ENCODE measurements around the gene MKNK1. TPM values are rescaled to one million over a fixed set of nuclear protein-coding genes. Genes with fewer than 3 reads are reported as not detected.

The MKNK1 gene
- total RNA-seq, 1 experiment from 2014 or later: 22.7 TPM

DNA sequence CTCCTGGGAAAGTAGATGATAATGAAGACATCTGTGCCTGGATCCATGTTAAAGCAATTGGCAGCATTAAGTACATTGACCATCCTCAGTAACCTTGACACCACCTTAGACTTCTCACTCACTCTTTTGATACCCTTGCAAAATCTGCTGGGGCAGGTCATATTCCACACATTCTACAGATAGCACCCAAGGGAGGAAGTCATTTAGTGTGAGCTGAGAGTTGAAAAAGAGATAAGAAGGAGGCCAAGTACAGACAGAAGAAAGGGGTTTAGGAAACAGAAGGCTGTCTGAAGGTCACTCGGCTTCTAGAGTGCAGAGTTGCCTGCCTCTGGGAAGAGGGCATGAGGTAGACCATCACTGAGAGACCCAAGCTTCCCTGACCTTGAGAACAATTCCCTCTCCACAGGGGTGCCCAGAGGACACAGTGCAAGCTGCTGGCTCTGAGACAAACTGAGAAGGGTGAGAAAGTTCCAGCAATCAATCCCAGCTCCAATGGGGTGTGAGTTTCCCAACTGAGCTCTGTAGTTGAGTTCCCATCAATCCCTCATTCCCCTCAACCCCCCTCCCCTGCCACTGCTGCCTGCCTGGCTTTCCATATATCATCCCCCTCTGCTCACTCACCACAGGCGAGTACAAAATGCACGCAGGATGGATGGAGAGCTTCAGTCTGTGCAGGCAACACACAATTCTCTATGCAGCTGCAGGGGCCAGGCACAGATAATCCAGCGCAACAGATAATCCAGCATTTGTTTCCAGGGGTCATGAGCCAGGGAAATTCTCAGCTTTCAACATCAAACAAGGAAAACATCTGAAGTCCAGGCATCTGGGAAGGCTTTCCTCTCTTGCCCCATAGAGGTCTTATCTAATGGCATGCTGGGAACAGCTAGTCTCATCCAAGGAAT lies 19.9 kb upstream of the MKNK1 start:
- H3K27me3 Mint-ChIP-seq (ENCODE audit: insufficient read depth, unreplicated experiment): no peaks in the 10 kb centered on the region
- intact Hi-C loops (cut with micrococcal nuclease; ENCODE audit: unreplicated experiment): no loop called here
- POLR2A ChIA-PET: interaction anchor here (0.7 kb wide), 1 partner anchor 58 kb away, joined by 3 read pairs; no protein-coding TSS in a partner anchor
- Histone ChIP-seq H3K36me3 (ENCODE audit: control insufficient read depth, insufficient read depth, low read length) (no peaks in the 10 kb centered on the region), H3K4me1 (peaks cover 9% of the 10 kb centered on the region; the same call in 1 of the 2 replicates), H3K4me3 (ENCODE audit: low read depth, low read length) (no peak overlapping the region), H3K27me3 (replicated peaks; ENCODE audit: control insufficient read depth, insufficient read depth, low read length) (no peaks in the 10 kb centered on the region), H3K9me3 (no peaks in the 10 kb centered on the region)
- DNase-seq: no peak
- BruUV-seq (replicated peaks): no TSS peak
- CTCF ChIA-PET: interaction anchor here (1.7 kb wide), 1 partner anchor 101 kb away, joined by 5 read pairs; no protein-coding TSS in a partner anchor
- H3K9me3 Mint-ChIP-seq (ENCODE audit: unreplicated experiment): no peaks in the 10 kb centered on the region
- no peaks in the 10 kb centered on the region for H3K36me3 Mint-ChIP-seq (ENCODE audit: insufficient read depth, unreplicated experiment)
- peaks cover 6% of the 10 kb centered on the region for H3K4me1 Mint-ChIP-seq (ENCODE audit: low read depth, unreplicated experiment)
- H3K4me3 Mint-ChIP-seq (ENCODE audit: unreplicated experiment): no peak overlapping the region
- TF ChIP-seq, protein P1, sequence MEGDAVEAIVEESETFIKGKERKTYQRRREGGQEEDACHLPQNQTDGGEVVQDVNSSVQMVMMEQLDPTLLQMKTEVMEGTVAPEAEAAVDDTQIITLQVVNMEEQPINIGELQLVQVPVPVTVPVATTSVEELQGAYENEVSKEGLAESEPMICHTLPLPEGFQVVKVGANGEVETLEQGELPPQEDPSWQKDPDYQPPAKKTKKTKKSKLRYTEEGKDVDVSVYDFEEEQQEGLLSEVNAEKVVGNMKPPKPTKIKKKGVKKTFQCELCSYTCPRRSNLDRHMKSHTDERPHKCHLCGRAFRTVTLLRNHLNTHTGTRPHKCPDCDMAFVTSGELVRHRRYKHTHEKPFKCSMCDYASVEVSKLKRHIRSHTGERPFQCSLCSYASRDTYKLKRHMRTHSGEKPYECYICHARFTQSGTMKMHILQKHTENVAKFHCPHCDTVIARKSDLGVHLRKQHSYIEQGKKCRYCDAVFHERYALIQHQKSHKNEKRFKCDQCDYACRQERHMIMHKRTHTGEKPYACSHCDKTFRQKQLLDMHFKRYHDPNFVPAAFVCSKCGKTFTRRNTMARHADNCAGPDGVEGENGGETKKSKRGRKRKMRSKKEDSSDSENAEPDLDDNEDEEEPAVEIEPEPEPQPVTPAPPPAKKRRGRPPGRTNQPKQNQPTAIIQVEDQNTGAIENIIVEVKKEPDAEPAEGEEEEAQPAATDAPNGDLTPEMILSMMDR (IDR thresholded peaks at IDR 0.05; ENCODE audit: insufficient read depth in 1 of 2, low read depth in 1 of 2, low read length in 1 of 2, severe bottlenecking in 1 of 2, unreplicated experiment in 1 of 2): no peak
- no peak overlapping the region for H3K27ac Mint-ChIP-seq (ENCODE audit: unreplicated experiment)

DNA sequence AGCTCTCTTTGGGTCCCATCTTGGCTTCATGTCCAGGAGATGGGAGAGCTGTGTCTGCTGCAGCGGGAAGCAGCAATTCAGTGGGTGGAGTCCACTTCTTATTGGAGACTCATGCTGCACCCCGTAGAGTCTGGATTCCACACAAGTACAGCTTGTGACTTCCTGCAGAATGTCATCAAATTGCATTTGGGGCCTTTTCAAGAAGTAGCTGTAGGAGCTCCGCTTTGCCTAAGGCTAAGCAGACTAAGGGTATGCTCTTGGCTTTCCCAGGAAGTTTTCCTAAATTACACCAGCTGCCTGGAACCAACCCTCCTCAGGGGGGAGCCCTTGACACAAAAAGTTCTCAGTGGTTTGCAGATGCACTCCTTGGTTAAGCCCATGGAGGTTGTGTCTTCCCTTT lies 18.3 kb upstream of the MKNK1 start:
- TF ChIP-seq, protein P1 (IDR thresholded peaks at IDR 0.05; ENCODE audit: insufficient read depth in 1 of 2, low read depth in 1 of 2, low read length in 1 of 2, severe bottlenecking in 1 of 2, unreplicated experiment in 1 of 2): peak in 1 of 2 experiments; percentile 40
- intact Hi-C loops (cut with micrococcal nuclease; ENCODE audit: unreplicated experiment): loop anchor here (1.0 kb wide), 1 partner anchor 103 kb away; no protein-coding TSS in a partner anchor
- BruUV-seq (replicated peaks): no TSS peak
- Histone ChIP-seq H3K36me3 (ENCODE audit: control insufficient read depth, insufficient read depth, low read length) (no peaks in the 10 kb centered on the region), H3K4me1 (peaks cover 9% of the 10 kb centered on the region; the same call in 1 of the 2 replicates), H3K4me3 (ENCODE audit: low read depth, low read length) (no peak overlapping the region), H3K9me3 (no peaks in the 10 kb centered on the region), H3K27me3 (replicated peaks; ENCODE audit: control insufficient read depth, insufficient read depth, low read length) (no peaks in the 10 kb centered on the region)
- Mint-ChIP-seq H3K36me3 (ENCODE audit: insufficient read depth, unreplicated experiment) (peaks cover 3% of the 10 kb centered on the region), H3K9me3 (ENCODE audit: unreplicated experiment) (no peaks in the 10 kb centered on the region), H3K4me3 (ENCODE audit: unreplicated experiment) (no peak overlapping the region), H3K27ac (ENCODE audit: unreplicated experiment) (no peak overlapping the region), H3K27me3 (ENCODE audit: insufficient read depth, unreplicated experiment) (no peaks in the 10 kb centered on the region), H3K4me1 (ENCODE audit: low read depth, unreplicated experiment) (peaks cover 9% of the 10 kb centered on the region)
- POLR2A ChIA-PET: no interaction called here
- CTCF ChIA-PET: interaction anchor here (1.2 to 1.4 kb wide), 2 partner anchors 18 to 103 kb away, joined by 4 to 6 read pairs; partner anchors contain the start of gene MKNK1
- peak in 1 of 2 experiments; percentile 49 for DNase-seq

DNA sequence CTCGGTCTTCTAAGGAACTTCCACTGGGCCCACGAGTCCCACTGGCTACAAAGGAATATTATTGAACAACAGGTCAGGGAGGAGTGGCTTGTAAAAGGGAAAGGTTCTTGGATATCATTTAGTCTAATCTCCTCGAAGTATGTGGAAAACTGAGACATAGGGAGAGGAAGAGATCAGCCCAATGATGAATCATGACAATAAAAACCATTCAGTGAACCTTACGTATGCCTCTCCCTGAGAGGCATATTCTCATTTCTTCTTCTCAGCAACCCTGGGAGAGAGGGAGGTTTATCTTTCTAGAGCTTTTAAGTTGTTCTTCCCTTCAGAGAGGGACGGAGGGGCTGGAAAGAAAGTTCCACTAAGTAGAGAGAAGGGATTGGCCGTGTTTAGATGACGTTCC lies 17.9 kb upstream of the MKNK1 start:
- no peak overlapping the region for H3K4me3 Mint-ChIP-seq (ENCODE audit: unreplicated experiment)
- H3K9me3 Mint-ChIP-seq (ENCODE audit: unreplicated experiment): no peaks in the 10 kb centered on the region
- H3K9me3 ChIP-seq: no peaks in the 10 kb centered on the region
- intact Hi-C loops (cut with micrococcal nuclease; ENCODE audit: unreplicated experiment): loop anchor here (1.0 kb wide), 1 partner anchor 103 kb away; no protein-coding TSS in a partner anchor
- CTCF ChIA-PET: interaction anchor here (1.2 to 1.4 kb wide), 2 partner anchors 18 to 103 kb away, joined by 4 to 6 read pairs; partner anchors contain the start of gene MKNK1
- H3K27me3 Mint-ChIP-seq (ENCODE audit: insufficient read depth, unreplicated experiment): no peaks in the 10 kb centered on the region
- H3K4me1 Mint-ChIP-seq (ENCODE audit: low read depth, unreplicated experiment): peaks cover 13% of the 10 kb centered on the region
- POLR2A ChIA-PET: no interaction called here
- BruUV-seq (replicated peaks): no TSS peak
- no peaks in the 10 kb centered on the region for H3K27me3 ChIP-seq (replicated peaks; ENCODE audit: control insufficient read depth, insufficient read depth, low read length)
- no peak overlapping the region for H3K27ac Mint-ChIP-seq (ENCODE audit: unreplicated experiment)
- peaks cover 6% of the 10 kb centered on the region for H3K36me3 Mint-ChIP-seq (ENCODE audit: insufficient read depth, unreplicated experiment)
- TF ChIP-seq, protein P1 (IDR thresholded peaks at IDR 0.05; ENCODE audit: insufficient read depth in 1 of 2, low read depth in 1 of 2, low read length in 1 of 2, severe bottlenecking in 1 of 2, unreplicated experiment in 1 of 2): no peak
- DNase-seq: no peak
- peaks cover 9% of the 10 kb centered on the region; the same call in 1 of the 2 replicates for H3K4me1 ChIP-seq
- H3K36me3 ChIP-seq (ENCODE audit: control insufficient read depth, insufficient read depth, low read length): no peaks in the 10 kb centered on the region
- no peak overlapping the region for H3K4me3 ChIP-seq (ENCODE audit: low read depth, low read length)
